Esophagus muscularis mucosa (tissue), 4 donors: ENCODE results near the gene IGF2BP1. TPM values are rescaled to one million over a fixed set of nuclear protein-coding genes. Genes with fewer than 3 reads are reported as not detected.

Source experiments
- DNase-seq: peaks from one replicate; pipeline ENCODE4 v3.0.0-alpha.2; 2017; ENCODE audit errors: extremely low spot score
- H3K27ac ChIP-seq, 4 donors: fragments of 200-600 bp; sonication (generic); replicated peaks in 1 of 4; 1 replicate in 3 of 4; 2 replicates in 1 of 4; pipeline ENCODE4 v1.5.1; 2016 to 2019; ENCODE audit warnings: mild to moderate bottlenecking in 1 of 4
- H3K27me3 ChIP-seq, 4 donors: fragments of 200-600 bp; sonication (generic); one replicate each; pipeline versions ENCODE4 v1.5.1 to v1.6.0; 2016 to 2019
- H3K36me3 ChIP-seq, 4 donors: fragments of 200-600 bp; sonication (generic); one replicate each; pipeline ENCODE4 v1.5.1; 2016 to 2019
- H3K4me1 ChIP-seq, 4 donors: fragments of 200-600 bp; sonication (generic); one replicate each; pipeline ENCODE4 v1.5.1; 2016 to 2019
- H3K4me3 ChIP-seq, 4 donors: fragments of 200-600 bp; sonication (generic); 1 replicate in 2 of 4; 2 replicates in 2 of 4; pipeline ENCODE4 v1.5.1; 2016 to 2019; ENCODE audit warnings: mild to moderate bottlenecking in 4 of 4, moderate library complexity in 1 of 4
- H3K9me3 ChIP-seq, 4 donors: fragments of 200-600 bp; sonication (generic); 1 replicate in 3 of 4; 2 replicates in 1 of 4; pipeline ENCODE4 v1.5.1; 2016 to 2019
- EP300 ChIP-seq: sonication (generic); formaldehyde crosslinking; IDR thresholded peaks from one replicate; pipeline ENCODE4 v1.6.1; 2017; ENCODE audit warnings: antibody characterized with exemption
- POLR2A ChIP-seq: fragments of 450-650 bp; IDR thresholded peaks from one replicate; pipeline ENCODE4 v1.6.1; 2017; ENCODE audit warnings: antibody characterized with exemption, moderate library complexity, mild to moderate bottlenecking, low read depth
- POLR2AphosphoS5 ChIP-seq, 2 donors: sonication (generic); formaldehyde crosslinking; IDR thresholded peaks; one replicate each; pipeline ENCODE4 v1.6.1; 2017; ENCODE audit warnings: antibody characterized with exemption in 2 of 2
- WGBS: methylation state at CpG from one replicate; pipeline ENCODE4 v1.1.5; 2018; 5-methylcytosine and 5-hydroxymethylcytosine counted together
- intact Hi-C: fragments of 100-400 bp; cut with DNase I; formaldehyde crosslinking; loops from one replicate; pipeline ENCODE4 v1.15.1; 2023
- total RNA-seq, 4 donors: library from RNA; depleted of rRNA; stranded (reverse); fragments of >200 nt; gene quantifications; one replicate each; pipeline versions ENCODE4 v1.1.0 to v1.2.1, GENCODE V29; 2016
- TF ChIP-seq, protein P1 (sequence below), 3 experiments: fragments of 200-600 bp in 2 of 3; fragments of 450-650 bp in 1 of 3; sonication (generic) in 2 of 3; IDR thresholded peaks; one replicate each; pipeline ENCODE4 v1.5.1; 2017 to 2019; ENCODE audit warnings: antibody characterized with exemption in 3 of 3, mild to moderate bottlenecking in 2 of 3, moderate library complexity in 1 of 3

Gene IGF2BP1
- total RNA-seq, 4 donors from 2014 or later: not detected

DNA sequence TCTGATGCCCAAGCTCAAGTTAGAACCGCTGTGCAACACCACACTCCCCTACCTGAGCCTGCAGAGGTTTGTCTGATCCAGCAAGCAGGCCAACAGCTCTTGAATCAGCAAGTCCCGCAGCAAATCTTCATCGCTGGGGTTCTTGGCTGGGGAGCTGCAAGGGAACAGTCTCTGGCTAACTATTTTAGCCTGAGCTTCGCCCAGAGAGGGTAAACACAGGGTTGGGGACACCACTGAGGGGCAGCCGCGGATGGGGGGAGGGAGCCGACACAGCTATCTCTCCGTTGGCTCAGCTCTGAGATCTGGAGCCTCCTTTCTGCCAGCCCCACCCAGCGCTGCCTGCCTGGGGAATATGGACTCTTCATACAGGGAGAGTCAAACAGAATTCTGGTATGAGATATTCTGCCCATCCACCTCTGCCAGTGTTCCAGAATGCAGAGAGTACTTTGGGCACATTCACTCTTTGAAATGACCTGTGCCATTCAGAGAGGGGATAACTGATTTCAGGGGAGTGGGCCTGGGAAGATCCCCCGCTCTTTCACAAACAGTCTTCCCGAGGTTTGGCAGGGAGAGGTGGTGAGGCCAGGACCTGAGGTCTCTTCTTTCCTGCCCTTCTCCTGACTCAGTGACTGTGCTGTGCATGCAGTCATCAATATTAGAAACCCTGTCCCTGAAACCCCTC, 36.2 kb upstream of the IGF2BP1 start:
- peaks cover 0 to 78% (median 4%) of the 10 kb centered on the region in 4 donors for H3K27me3 ChIP-seq
- no peak overlapping the region for H3K4me3 ChIP-seq
- 28% methylated on average over 9 of the region's 11 CpGs for WGBS
- no peaks in the 10 kb centered on the region for H3K4me1 ChIP-seq
- DNase-seq: no peak
- H3K9me3 ChIP-seq: no peaks in the 10 kb centered on the region
- no peaks in the 10 kb centered on the region for H3K36me3 ChIP-seq
- no peak for TF ChIP-seq POLR2A
- no peak for TF ChIP-seq POLR2AphosphoS5 (IDR thresholded peaks at IDR 0.05)
- TF ChIP-seq, protein P1, sequence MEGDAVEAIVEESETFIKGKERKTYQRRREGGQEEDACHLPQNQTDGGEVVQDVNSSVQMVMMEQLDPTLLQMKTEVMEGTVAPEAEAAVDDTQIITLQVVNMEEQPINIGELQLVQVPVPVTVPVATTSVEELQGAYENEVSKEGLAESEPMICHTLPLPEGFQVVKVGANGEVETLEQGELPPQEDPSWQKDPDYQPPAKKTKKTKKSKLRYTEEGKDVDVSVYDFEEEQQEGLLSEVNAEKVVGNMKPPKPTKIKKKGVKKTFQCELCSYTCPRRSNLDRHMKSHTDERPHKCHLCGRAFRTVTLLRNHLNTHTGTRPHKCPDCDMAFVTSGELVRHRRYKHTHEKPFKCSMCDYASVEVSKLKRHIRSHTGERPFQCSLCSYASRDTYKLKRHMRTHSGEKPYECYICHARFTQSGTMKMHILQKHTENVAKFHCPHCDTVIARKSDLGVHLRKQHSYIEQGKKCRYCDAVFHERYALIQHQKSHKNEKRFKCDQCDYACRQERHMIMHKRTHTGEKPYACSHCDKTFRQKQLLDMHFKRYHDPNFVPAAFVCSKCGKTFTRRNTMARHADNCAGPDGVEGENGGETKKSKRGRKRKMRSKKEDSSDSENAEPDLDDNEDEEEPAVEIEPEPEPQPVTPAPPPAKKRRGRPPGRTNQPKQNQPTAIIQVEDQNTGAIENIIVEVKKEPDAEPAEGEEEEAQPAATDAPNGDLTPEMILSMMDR (IDR thresholded peaks at IDR 0.05): no peak
- TF ChIP-seq EP300: no peak
- no peak overlapping the region for H3K27ac ChIP-seq
- intact Hi-C loops: no loop called here

DNA sequence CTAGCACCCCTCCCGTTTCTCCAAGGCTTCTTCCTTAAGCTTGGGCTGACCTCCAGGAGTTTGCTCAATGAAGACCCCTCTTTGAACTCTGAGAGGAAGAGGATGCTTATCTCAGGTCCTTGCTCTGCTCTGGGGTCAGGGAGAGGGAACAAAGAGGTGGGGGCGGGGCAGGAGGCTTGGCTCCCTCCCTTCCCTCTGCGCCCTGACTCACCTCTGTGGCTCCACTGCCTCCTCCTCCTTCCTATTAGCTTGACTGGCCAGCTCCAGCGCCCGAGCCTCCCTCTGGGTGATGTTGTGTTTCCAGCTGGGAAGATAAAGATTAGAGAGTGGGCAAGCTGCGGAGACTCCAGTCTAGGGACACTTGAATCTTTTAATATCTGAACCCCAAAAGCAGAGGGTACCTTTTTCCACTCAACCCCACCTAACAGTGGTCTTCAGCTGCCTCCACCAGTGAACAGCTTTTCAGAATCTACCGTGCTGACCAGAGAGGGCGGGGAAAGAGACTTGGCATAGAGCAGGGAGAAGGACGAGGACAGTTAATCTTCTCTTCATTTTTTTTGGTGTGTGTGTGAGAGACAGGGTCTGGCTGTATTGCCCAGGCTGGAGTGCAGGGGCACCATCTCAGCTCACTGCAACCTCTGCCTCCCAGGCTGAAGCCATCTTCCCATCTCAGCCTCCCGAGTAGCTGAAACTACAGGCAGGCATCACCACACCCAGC, 35.5 kb upstream of the IGF2BP1 start:
- peaks cover 0 to 78% (median 4%) of the 10 kb centered on the region in 4 donors for H3K27me3 ChIP-seq

GRCh38 chr17:48970224-48970623, 27.0 kb upstream of the IGF2BP1 start:
- H3K36me3 ChIP-seq: no peaks in the 10 kb centered on the region
- TF ChIP-seq POLR2A (no peak), EP300 (no peak), POLR2AphosphoS5 (IDR thresholded peaks at IDR 0.05) (no peak)
- TF ChIP-seq, protein P1 (IDR thresholded peaks at IDR 0.05): no peak
- no peak for DNase-seq
- WGBS: 54% methylated on average over 4 of the region's 4 CpGs
- no peak overlapping the region for H3K27ac ChIP-seq
- H3K9me3 ChIP-seq: no peaks in the 10 kb centered on the region
- peaks cover 0 to 90% (median 0%) of the 10 kb centered on the region in 4 donors for H3K27me3 ChIP-seq
- no peak overlapping the region for H3K4me3 ChIP-seq
- H3K4me1 ChIP-seq: peaks cover 0 to 10% (median 9%) of the 10 kb centered on the region in 4 donors
- intact Hi-C loops: no loop called here

More for the DNA sequence above, 35.5 kb upstream of the IGF2BP1 start:
- no peak for TF ChIP-seq POLR2AphosphoS5 (IDR thresholded peaks at IDR 0.05)
- no peak for TF ChIP-seq POLR2A
- TF ChIP-seq, protein P1 (IDR thresholded peaks at IDR 0.05): no peak
- TF ChIP-seq EP300: no peak
- no peak overlapping the region for H3K4me3 ChIP-seq
- H3K27ac ChIP-seq: no peak overlapping the region
- no peak for DNase-seq
- H3K36me3 ChIP-seq: no peaks in the 10 kb centered on the region
- 33% methylated on average over 10 of the region's 10 CpGs for WGBS
- no peaks in the 10 kb centered on the region for H3K4me1 ChIP-seq
- H3K9me3 ChIP-seq: no peaks in the 10 kb centered on the region
- intact Hi-C loops: no loop called here

GRCh38 chr17:48970865-48971687, 26.1 kb upstream of the IGF2BP1 start:
- 85% methylated on average over 12 of the region's 12 CpGs for WGBS
- no peaks in the 10 kb centered on the region for H3K36me3 ChIP-seq
- H3K27me3 ChIP-seq: peaks cover 0 to 93% (median 0%) of the 10 kb centered on the region in 4 donors
- peaks cover 0 to 10% (median 9%) of the 10 kb centered on the region in 4 donors for H3K4me1 ChIP-seq
- no peak for DNase-seq
- H3K27ac ChIP-seq: no peak overlapping the region
- no peaks in the 10 kb centered on the region for H3K9me3 ChIP-seq
- TF ChIP-seq, protein P1 (IDR thresholded peaks at IDR 0.05): no peak
- intact Hi-C loops: no loop called here
- H3K4me3 ChIP-seq: no peak overlapping the region
